Progenitor cell of endocrine pancreas (in vitro differentiated cells): ENCODE measurements around the gene BAG3. TPM values are rescaled to one million over a fixed set of nuclear protein-coding genes. Genes with fewer than 3 reads are reported as not detected.

ENCODE experiments used
- DNase-seq: peaks from one replicate; pipeline ENCODE4 v3.0.0; 2021; ENCODE audit warnings: low spot score; ENCODE audit not compliant: unreplicated experiment
- H3K27ac Mint-ChIP-seq: 2 replicates; pipeline ENCODE4 v1.8.0; 2021; ENCODE audit warnings: mild to moderate bottlenecking, moderate library complexity, mixed read lengths
- H3K27me3 Mint-ChIP-seq: 2 replicates; pipeline ENCODE4 v1.8.0; 2021; ENCODE audit warnings: mixed read lengths
- H3K36me3 Mint-ChIP-seq: 2 replicates; pipeline ENCODE4 v1.8.0; 2022; ENCODE audit warnings: mixed read lengths; ENCODE audit not compliant: insufficient read depth
- H3K4me1 Mint-ChIP-seq: 2 replicates; pipeline ENCODE4 v1.8.0; 2021; ENCODE audit warnings: low read depth, mixed read lengths
- H3K4me3 Mint-ChIP-seq: 2 replicates; pipeline ENCODE4 v1.8.0; 2021; ENCODE audit warnings: low read depth, mild to moderate bottlenecking, moderate library complexity, mixed read lengths
- H3K9me3 Mint-ChIP-seq: 2 replicates; pipeline ENCODE4 v1.8.0; 2021; ENCODE audit warnings: low read depth, mixed read lengths
- CTCF ChIP-seq: fragments of 200-600 bp; sonication (generic); IDR thresholded peaks from one replicate; pipeline ENCODE4 v1.5.0; 2021; ENCODE audit warnings: antibody characterized with exemption, mild to moderate bottlenecking; ENCODE audit not compliant: unreplicated experiment
- total RNA-seq: library from RNA; stranded (reverse); gene quantifications from 2 replicates; pipeline ENCODE4 v1.2.1, GENCODE V29; 2021

Gene BAG3
- total RNA-seq, 1 donor from 2014 or later = 19.2 TPM

- H3K4me3 Mint-ChIP-seq = no peak overlapping the region
- no peak overlapping the region for H3K27ac Mint-ChIP-seq
- no peak for DNase-seq
- peaks cover 4% of the 10 kb centered on the region for H3K4me1 Mint-ChIP-seq
- H3K27me3 Mint-ChIP-seq = peaks cover 14% of the 10 kb centered on the region
- H3K9me3 Mint-ChIP-seq = no peaks in the 10 kb centered on the region
- H3K36me3 Mint-ChIP-seq = no peaks in the 10 kb centered on the region
- TF ChIP-seq CTCF = no peak
Observed at GRCh38 chr10:119693262-119693957, 42.2 kb downstream of the BAG3 start.

- Mint-ChIP-seq H3K9me3 (no peaks in the 10 kb centered on the region), H3K27me3 (peaks cover 11% of the 10 kb centered on the region), H3K4me1 (no peaks in the 10 kb centered on the region), H3K27ac (no peak overlapping the region), H3K4me3 (no peak overlapping the region), H3K36me3 (no peaks in the 10 kb centered on the region)
- no peak for TF ChIP-seq CTCF
- no peak for DNase-seq
Observed at GRCh38 chr10:119694608-119695007, 43.4 kb downstream of the BAG3 start.

- H3K36me3 Mint-ChIP-seq = no peaks in the 10 kb centered on the region
- no peak for TF ChIP-seq CTCF
- DNase-seq = no peak
- H3K27me3 Mint-ChIP-seq = peaks cover 8% of the 10 kb centered on the region
- H3K4me1 Mint-ChIP-seq = no peaks in the 10 kb centered on the region
- H3K4me3 Mint-ChIP-seq = no peak overlapping the region
- no peaks in the 10 kb centered on the region for H3K9me3 Mint-ChIP-seq
- H3K27ac Mint-ChIP-seq = no peak overlapping the region
Observed at GRCh38 chr10:119700321-119700954, 49.3 kb downstream of the BAG3 start.

GRCh38 chr10:119701861-119702260 is 50.7 kb downstream of the BAG3 start:
- DNase-seq = no peak
- Mint-ChIP-seq H3K27ac (no peak overlapping the region), H3K9me3 (no peaks in the 10 kb centered on the region), H3K4me3 (no peak overlapping the region), H3K27me3 (peaks cover 6% of the 10 kb centered on the region), H3K4me1 (no peaks in the 10 kb centered on the region), H3K36me3 (no peaks in the 10 kb centered on the region)
- TF ChIP-seq CTCF = no peak

GRCh38 chr10:119702583-119702982 is 51.4 kb downstream of the BAG3 start:
- Mint-ChIP-seq H3K9me3 (peaks cover 4% of the 10 kb centered on the region), H3K4me1 (no peaks in the 10 kb centered on the region), H3K27me3 (peaks cover 6% of the 10 kb centered on the region), H3K27ac (no peak overlapping the region), H3K36me3 (no peaks in the 10 kb centered on the region), H3K4me3 (no peak overlapping the region)
- DNase-seq = no peak
- no peak for TF ChIP-seq CTCF
